ENCODE data around the gene ZDHHC3.

ZDHHC3 gene

DNA sequence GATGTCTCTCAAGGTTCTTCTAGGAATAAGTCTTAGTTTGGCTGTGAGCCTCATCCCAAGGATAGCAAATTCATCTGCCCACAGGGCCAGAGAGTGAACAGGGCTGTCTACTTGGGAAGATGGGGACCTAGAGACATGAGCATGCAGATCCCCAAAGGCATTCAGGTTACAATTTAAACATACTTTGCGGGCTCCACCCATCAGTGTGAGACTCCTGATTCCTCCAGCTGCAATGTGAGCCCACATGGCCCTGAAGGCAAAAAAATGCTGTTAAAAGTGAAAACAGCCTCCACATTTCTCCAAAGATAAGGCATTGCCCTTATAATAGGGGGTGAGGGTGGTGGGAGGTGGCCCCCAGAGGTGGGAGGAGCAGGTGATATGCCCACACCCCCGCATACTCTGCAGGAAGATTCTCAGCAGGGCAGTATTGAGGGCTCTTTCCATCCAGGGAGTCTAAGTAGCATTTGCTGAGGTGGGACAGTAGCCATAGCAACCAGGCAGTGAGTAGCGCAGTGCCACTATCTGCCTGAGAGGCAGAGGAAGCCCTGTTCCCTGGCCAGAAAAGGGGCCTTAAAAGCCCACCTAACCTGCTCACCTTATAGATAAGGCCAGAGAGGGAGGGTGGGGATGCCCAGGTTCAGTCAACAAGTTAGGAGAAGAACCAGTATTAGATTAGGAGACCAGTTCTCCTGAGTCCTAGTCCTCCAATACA is 70.4 kb downstream of the ZDHHC3 start:
- TF ChIP-seq ELF4 (IDR thresholded peaks at IDR 0.05), result no peak
- no peak for TF ChIP-seq CTBP1 (IDR thresholded peaks at IDR 0.05; ENCODE audit: borderline replicate concordance)
- POLR2A ChIA-PET, result no interaction called here
- DNase-seq (ENCODE audit: extremely low spot score), result no peak
- CTCF ChIA-PET, result interaction anchor here (0.6 kb wide), 1 partner anchor 89 kb away, joined by 3 read pairs; no protein-coding TSS in a partner anchor

DNA sequence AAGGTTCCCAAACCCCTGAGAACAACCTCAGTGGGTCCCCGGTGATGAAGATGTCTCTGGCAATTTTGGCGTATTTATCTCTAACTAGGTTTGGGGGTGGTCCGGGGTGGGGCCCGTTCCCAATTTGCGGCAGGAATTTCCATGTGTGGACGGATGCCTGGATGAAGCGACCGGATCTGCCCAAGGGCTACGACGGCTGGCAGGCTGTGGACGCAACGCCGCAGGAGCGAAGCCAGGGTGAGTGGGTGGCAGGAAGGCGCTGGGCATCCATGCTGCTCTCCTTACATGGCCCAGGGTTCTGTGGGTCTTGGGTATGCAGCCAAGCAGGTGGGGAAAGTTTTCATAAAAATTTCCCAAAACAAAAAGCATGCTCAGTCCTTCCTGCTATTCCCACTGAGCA is 72.2 kb downstream of the ZDHHC3 start:
- ChIA-PET CTCF (no interaction called here), POLR2A (no interaction called here)
- TF ChIP-seq BHLHE40 (IDR thresholded peaks at IDR 0.05; ENCODE audit: borderline replicate concordance) (no peak), SP1 (IDR thresholded peaks at IDR 0.05) (no peak), NFRKB (IDR thresholded peaks at IDR 0.05) (no peak), L3MBTL2 (conservative IDR thresholded peaks at IDR 0.05) (no peak), ZNF384 (IDR thresholded peaks at IDR 0.05) (no peak), ELF4 (IDR thresholded peaks at IDR 0.05) (no peak), TARDBP (IDR thresholded peaks at IDR 0.05) (no peak), LEF1 (IDR thresholded peaks at IDR 0.05; ENCODE audit: borderline replicate concordance) (no peak), FOXA1 (IDR thresholded peaks at IDR 0.05) (no peak), ARNT (IDR thresholded peaks at IDR 0.05) (no peak), SUZ12 (IDR thresholded peaks at IDR 0.05) (no peak), PKNOX1 (IDR thresholded peaks at IDR 0.05) (no peak), FOXM1 (IDR thresholded peaks at IDR 0.05; ENCODE audit: borderline replicate concordance) (no peak), HDGF (IDR thresholded peaks at IDR 0.05; ENCODE audit: borderline replicate concordance) (no peak)
- DNase-seq (ENCODE audit: extremely low spot score), result no peak

DNA sequence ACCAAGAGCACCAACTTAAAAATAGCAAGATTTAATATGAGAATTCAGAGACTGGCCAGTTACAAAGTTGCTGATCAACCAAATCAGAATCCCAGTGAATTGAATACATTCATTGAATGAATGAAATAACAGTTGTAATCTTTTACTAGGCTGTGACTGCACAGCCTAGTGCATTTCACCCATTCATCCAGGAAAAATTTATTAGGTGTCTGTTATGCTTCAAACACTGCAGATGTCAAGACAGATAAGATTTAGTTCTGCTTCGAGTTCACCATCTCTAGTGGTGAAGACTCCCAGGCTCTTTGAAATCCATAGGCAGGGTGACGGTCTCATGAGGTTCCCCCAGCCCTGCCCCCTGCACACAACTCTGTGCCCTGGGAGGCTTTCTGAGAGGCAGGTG is 72.7 kb downstream of the ZDHHC3 start:
- no peak for DNase-seq (ENCODE audit: extremely low spot score)
- CTCF ChIA-PET, result no interaction called here
- POLR2A ChIA-PET, result no interaction called here
- TF ChIP-seq TARDBP (IDR thresholded peaks at IDR 0.05) (no peak), HDGF (IDR thresholded peaks at IDR 0.05; ENCODE audit: borderline replicate concordance) (no peak), ZNF384 (IDR thresholded peaks at IDR 0.05) (no peak), NFRKB (IDR thresholded peaks at IDR 0.05) (no peak), LEF1 (IDR thresholded peaks at IDR 0.05; ENCODE audit: borderline replicate concordance) (no peak), ARNT (IDR thresholded peaks at IDR 0.05) (no peak)

DNA sequence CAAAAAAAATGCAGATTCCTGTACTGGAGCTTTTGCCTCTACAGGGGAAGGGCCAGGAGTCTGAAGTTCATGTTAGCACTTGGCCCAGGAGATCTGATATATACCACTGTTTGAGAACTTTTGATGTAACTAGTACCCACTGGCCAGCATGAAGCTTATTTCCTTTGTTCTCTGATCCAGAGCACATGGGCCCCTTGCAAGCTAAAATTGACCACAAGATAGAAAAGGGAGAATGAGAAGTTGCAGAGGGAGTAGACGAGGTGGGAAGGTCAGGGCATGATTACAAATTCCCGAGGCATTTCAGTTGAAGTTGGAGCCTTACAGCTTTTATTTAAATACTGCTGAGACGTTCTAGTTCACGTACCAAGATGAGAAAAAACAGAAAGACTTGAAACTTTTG is 73.3 kb downstream of the ZDHHC3 start:
- no peak for DNase-seq (ENCODE audit: extremely low spot score)
- ChIA-PET CTCF (no interaction called here), POLR2A (no interaction called here)
- TF ChIP-seq L3MBTL2 (conservative IDR thresholded peaks at IDR 0.05) (no peak), ELF4 (IDR thresholded peaks at IDR 0.05) (no peak), ZNF384 (IDR thresholded peaks at IDR 0.05) (no peak), FOXK2 (IDR thresholded peaks at IDR 0.05) (no peak), PKNOX1 (IDR thresholded peaks at IDR 0.05) (no peak)

GRCh38 chr3:44899683-44900367 is 76.1 kb downstream of the ZDHHC3 start:
- POLR2A ChIA-PET, result no interaction called here
- TF ChIP-seq LEF1 (IDR thresholded peaks at IDR 0.05; ENCODE audit: borderline replicate concordance), result no peak
- no peak for TF ChIP-seq SP1 (IDR thresholded peaks at IDR 0.05)
- no peak for TF ChIP-seq CTBP1 (IDR thresholded peaks at IDR 0.05; ENCODE audit: borderline replicate concordance)
- TF ChIP-seq ZNF384 (IDR thresholded peaks at IDR 0.05), result no peak
- no peak for TF ChIP-seq ELF4 (IDR thresholded peaks at IDR 0.05)
- TF ChIP-seq FOXM1 (IDR thresholded peaks at IDR 0.05; ENCODE audit: borderline replicate concordance), result no peak
- no peak for TF ChIP-seq BHLHE40 (IDR thresholded peaks at IDR 0.05; ENCODE audit: borderline replicate concordance)
- TF ChIP-seq FOXK2 (IDR thresholded peaks at IDR 0.05), result no peak
- no peak for TF ChIP-seq TARDBP (IDR thresholded peaks at IDR 0.05)
- TF ChIP-seq PKNOX1 (IDR thresholded peaks at IDR 0.05), result no peak
- no peak for TF ChIP-seq HDGF (IDR thresholded peaks at IDR 0.05; ENCODE audit: borderline replicate concordance)
- no peak for TF ChIP-seq L3MBTL2 (conservative IDR thresholded peaks at IDR 0.05)
- CTCF ChIA-PET, result no interaction called here

DNA sequence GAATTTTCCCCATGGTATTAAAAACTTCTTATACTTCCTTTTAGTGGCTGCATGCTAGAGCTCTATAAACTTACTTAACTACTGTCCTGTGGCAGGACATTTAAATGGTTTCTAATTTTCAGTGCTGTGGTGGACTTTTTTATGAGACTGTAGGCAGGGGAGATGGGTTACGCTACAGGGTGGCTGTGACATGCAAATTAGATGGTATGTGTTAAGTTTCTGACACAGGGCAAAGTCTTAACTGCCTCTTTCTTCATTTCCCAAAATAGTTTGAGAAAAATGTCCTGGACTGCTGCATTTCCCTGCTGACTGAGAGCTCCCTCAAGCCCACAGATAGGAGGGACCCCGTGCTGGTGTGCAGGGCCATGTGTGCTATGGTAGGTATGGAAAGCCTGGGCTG is 79.5 kb downstream of the ZDHHC3 start:
- POLR2A ChIA-PET, result no interaction called here
- TF ChIP-seq HDGF (IDR thresholded peaks at IDR 0.05; ENCODE audit: borderline replicate concordance) (no peak), SUZ12 (IDR thresholded peaks at IDR 0.05) (no peak), CTBP1 (IDR thresholded peaks at IDR 0.05; ENCODE audit: borderline replicate concordance) (no peak), FOXM1 (IDR thresholded peaks at IDR 0.05; ENCODE audit: borderline replicate concordance) (no peak)
- CTCF ChIA-PET, result interaction anchor here (0.6 kb wide), 1 partner anchor 68 kb away, joined by 3 read pairs; no protein-coding TSS in a partner anchor
- DNase-seq (ENCODE audit: extremely low spot score), result no peak

More at GRCh38 chr3:44899683-44900367, 76.1 kb downstream of the ZDHHC3 start:
- no peak for DNase-seq (ENCODE audit: extremely low spot score)

DNA sequence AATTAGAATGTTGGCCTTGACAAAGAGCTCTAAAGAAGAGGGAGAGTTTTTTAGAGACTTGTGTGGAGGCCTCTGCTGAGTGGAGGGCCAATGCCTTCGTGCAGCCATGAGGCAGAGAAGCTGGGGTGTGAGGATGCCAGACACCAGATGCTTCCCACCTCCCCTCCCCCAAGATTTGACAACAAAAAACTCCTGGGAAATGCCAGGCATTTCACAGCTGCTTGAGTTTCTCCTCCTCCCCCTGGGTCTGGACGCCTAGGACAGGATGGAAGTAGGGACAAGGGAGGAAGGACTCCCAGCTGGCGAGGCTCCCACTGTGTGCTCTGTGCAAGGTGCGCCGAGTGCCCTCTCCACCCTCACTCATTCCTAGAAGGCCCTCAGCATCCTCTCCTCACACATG is 81.5 kb downstream of the ZDHHC3 start:
- no peak for TF ChIP-seq FOXA1 (IDR thresholded peaks at IDR 0.05)
- TF ChIP-seq SUZ12 (IDR thresholded peaks at IDR 0.05), result no peak
- no peak for TF ChIP-seq ZNF384 (IDR thresholded peaks at IDR 0.05)
- no peak for TF ChIP-seq TARDBP (IDR thresholded peaks at IDR 0.05)
- no peak for TF ChIP-seq PKNOX1 (IDR thresholded peaks at IDR 0.05)
- no peak for TF ChIP-seq CTBP1 (IDR thresholded peaks at IDR 0.05; ENCODE audit: borderline replicate concordance)
- TF ChIP-seq BHLHE40 (IDR thresholded peaks at IDR 0.05; ENCODE audit: borderline replicate concordance), result no peak
- ChIA-PET POLR2A (no interaction called here), CTCF (no interaction called here)
- no peak for DNase-seq (ENCODE audit: extremely low spot score)
